DMS153 treated with DMSO at 0.1 percent for 48 hours (cell line): ENCODE results near the gene RTP2.

Experiments
- DNase-seq: peaks from one replicate; lab custom pipeline; 2025; ENCODE audit not compliant: unreplicated experiment; lab: John Stamatoyannopoulos, UW

Gene RTP2, protein sequence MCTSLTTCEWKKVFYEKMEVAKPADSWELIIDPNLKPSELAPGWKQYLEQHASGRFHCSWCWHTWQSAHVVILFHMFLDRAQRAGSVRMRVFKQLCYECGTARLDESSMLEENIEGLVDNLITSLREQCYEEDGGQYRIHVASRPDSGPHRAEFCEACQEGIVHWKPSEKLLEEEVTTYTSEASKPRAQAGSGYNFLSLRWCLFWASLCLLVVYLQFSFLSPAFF

DNA sequence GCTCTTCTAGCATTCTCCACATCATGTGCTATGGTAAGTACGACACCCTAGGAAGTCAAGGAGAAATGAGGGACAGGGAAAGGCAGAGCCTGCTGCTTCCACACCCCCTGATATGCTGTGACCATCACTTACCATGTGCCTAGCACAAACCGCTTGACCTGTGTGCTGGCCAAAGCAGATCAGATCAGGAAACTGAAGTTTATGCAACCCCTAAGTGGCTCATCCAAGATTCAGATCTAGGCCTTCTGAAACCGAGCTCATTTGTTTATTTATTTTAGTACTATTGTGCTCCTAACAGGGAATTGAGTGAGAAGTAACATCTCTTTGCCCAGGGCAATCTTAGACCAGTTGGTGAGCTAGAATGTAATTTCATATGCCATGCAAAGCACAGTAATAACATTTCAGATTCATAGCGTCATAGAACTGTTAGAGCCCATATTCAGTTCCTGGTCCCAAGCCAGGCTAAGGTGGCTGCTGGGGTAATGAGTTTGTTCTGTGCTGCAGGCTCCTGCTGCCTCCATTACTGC is at the start of gene RTP2:
TSS of gene RTP2 (minus strand) at position 51 of the 527 bp plus-strand sequence. CDS start 429 bp downstream, outside the sequence.
- no peak for DNase-seq

DNA sequence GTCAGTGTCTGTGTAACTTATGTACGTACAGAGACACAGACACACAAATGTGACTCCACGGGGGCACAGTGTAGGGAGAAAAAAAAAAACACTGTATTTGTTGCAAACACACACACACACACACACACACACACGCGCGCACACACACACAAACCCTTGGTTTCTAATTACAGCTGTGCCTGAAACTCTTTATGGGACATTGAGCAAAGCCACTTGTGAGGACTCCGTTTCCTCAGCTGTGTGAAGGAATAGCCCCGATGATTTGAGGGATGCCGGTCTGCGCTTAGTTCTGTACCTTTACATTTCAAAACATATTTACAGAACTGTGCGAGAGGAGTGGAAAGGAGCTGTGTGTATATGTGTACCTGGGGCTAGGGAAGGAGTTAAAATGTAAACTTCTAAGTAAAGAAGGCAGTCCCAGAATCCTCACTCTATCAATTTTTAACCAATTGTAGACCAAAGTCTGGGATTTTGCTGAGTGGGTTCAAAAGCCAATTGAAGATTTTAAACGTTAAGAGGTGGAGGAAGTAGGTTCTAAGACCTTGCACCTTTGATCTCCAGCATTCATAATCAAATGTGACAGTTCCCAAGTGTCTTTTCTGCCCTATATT is 48.3 kb upstream of the RTP2 start:
- peak; percentile 60 for DNase-seq

DNA sequence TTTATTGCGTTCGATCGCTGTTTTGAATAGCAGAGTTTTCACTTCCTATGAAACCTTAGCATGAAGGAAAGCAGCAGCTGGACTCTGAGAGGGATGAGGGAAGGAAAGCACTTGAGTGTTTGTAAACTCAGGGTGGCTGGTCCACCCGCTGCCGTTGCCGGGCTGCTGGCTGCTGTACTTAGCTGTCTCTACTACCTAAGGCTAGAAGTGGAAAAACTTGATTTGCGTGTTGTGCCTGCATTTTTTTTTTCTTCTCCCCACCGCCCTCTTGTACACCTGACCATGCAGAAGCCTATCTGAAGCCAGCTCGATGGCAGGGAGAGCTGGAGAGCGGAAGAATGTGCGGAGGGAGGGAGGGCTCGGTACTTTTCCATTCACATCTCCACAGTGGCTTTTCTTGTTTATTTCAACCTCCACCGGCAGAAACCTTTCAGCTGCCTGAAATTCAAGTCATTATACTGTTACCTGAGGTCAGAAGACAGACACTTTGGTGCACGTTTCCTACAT is 47.7 kb upstream of the RTP2 start:
- DNase-seq, result peak; percentile 88

- DNase-seq, result peak; percentile 63
Observed at GRCh38 chr3:187748050-187748481, 45.7 kb upstream of the RTP2 start.

GRCh38 chr3:187747506-187747905 is 45.1 kb upstream of the RTP2 start:
- DNase-seq, result no peak

GRCh38 chr3:187746442-187747281 is 44.3 kb upstream of the RTP2 start:
- DNase-seq, result peak; percentile 40

- DNase-seq, result no peak
Observed at GRCh38 chr3:187746059-187746441, 43.7 kb upstream of the RTP2 start.

DNA sequence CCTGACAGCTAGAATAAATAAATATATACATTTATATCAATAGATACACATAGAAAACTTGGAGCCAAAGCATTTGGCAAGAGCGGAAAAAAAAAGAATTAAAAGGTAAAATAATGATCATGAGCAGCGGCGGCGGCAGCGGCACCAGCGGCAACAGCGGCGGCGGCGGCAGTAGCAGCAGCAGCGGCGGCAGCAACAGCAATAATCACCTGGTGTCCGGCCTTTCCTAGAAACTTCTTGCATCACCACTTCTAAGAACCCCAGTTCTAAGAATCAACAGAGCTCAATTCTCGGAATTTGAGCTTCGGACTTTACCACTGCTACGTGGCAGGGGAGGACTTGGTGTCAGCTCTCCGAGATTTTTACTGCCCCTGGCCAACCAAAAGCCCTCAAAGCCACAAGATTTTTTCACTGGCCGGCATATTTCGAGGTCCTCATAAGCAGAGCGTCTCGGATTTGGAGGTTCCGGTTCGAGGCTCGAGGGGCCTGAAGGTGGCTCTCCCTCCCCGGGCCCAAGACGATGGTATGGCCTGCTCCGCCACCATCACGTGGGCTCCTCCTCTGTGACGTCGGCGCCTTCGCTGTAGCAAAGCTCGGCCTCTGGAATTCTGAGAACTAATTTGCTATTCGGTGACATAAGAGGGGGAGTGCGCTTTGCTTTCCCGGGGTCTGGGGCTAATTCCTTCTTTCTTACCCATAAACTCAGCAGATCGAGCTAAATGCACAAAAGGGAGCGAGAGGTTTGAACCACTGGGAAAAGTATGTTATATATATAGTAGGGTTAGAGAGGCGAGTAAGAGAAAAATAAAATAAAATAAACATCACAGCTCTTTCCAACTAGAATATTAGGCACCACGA is 43.1 kb upstream of the RTP2 start, which contains the start of gene BCL6:
TSS of gene BCL6 (minus strand) at position 268 of the 858 bp plus-strand sequence. CDS start 11,775 bp downstream, outside the sequence.
- peak; percentile 93 for DNase-seq

DNA sequence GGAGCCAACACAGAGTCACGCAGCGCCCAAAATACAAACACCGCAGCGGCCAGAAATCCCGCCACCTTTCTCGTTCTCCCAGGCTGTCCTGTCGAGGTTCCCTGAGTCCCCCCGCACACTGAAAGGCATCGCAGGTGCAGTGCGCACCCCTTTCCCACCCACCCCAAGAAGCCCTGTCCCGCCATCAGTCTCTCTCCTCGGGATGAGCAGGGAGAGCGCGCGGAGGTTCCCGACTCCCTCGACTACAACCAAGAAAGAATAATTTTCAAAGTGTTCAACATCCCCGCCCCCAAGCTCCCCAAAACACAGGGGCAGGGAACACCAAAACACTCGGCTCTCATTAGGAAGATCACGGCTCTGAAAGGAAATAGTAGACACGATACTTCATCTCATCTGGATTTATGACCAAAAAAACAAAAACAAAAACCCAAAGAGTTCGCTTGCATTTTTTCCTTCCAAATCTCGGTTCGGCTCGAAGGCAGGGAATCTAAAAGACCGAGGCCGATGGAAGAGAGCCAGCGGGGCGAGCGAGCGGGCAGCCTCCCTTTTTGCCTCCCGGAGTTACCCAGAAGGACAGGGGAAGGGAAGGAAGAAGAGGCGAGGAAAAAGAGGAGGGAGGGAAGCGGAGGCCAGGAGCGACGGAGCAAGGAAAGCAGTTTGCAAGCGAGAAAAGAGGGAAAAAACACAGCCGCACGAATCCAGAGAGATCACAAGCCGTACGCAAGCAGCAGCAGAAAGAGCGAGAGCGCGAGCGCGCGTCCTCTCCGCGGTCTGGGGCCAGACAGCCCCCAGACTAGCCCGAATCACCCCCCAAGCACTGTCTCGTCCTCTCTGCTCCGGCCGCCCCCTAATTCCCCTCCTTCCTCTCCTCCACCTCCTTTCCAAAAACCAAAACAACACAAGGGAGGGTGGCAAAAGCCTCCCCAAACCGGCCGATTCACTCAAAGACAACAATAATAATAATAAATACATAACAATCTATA is 42.1 kb upstream of the RTP2 start:
- DNase-seq, result peak; percentile 28

DNA sequence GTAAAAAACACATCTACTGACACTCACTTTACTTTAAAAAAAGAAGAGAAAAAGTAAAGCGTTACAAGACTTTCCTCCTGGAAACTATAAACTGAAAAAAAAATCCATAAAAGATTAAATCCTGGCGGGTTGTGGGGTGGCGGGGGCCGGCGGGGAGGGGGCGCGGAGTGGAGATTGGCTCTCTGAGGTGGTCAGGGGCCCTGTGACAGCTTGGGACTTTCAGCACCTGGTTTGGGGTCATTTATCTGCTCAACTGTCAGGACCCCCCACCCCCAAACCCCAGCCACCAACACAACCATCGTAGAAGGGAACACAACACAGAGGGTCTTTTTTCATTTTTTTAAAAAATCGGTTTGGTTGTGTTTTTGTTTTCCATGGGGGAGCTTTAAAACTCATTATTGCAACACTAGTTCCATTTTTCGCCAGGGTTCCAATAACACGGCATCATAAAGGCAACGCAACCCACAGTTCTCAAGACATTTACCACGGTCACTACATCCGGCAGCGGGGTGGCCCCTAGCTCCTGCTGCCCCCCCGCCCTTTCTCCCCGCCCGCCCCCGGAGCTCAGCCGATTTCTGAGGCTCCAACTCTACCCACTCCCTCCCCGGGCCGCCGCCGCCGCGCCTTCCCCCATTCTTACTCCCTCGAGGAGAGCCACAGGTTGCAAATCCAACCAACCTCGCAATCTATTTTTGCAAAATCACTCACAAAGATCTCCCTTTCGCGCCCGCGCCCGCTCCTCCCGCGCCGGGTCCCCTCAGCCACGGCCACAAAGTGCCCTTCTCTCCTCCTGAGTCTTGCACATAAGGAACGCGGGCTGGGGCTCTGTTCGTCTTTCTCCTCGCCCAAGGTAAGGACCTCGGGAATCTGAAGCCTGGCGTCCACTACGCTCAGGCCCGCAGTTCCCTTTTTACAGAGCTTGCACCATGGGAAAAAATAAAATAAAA is 41.1 kb upstream of the RTP2 start:
- DNase-seq, result peak; percentile 22

- DNase-seq, result peak; percentile 19
Observed at GRCh38 chr3:187742351-187743171, 40.2 kb upstream of the RTP2 start.

- peak; percentile 68 for DNase-seq
Observed at GRCh38 chr3:187741403-187742350, 39.3 kb upstream of the RTP2 start.

DNA sequence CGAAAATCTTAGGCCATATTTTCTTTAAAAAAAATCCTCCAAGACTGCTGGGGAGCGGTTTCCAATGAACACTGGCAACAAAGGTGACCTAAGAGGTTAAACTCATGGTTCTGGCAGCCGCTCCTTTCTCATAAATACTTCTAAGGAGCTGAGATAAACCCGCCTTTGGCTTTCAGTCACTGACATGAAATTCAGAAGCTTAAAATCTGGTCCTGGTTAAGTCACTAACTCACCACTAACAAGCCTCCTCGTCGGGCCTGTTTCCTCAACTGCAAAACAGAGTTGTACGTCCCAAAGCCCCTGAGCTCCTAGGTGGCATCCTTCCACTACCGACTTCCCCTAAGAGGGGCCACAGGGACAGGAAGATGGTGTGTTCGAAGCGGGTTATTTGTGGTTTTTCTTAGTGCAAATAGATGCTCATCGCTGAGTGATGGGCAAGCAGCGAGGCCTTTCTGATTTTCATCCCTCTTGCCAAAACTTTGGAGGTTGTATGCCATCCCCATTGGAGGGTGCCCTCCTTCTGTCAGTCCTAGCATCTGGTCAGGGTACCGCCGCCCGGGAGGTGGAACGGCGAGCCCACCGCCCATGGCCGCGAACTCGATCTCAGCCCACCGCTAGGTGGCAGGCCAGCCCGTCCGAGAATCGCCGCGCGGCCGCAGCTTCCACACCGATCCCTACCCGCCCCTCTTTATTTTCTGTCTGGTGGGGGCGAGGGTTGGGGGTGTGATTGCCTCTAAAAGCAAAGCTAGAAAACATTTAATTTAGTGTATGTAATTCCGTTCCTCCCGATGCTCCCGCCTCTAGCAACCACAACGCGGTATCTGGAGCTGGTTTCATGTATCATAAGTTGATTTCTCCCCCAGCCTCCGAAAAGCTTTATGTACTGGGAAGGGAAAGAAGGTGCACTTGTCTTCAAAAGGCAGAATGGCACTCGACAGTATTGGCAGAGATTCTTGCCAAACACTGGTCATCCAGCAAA is 38.4 kb upstream of the RTP2 start:
- peak; percentile 47 for DNase-seq

GRCh38 chr3:187739561-187740332 is 37.4 kb upstream of the RTP2 start:
- DNase-seq, result peak; percentile 56
